ENCODE data around the gene GRK1. TPM values are rescaled to one million over a fixed set of nuclear protein-coding genes. Genes with fewer than 3 reads are reported as not detected.

GRK1 gene
- total and polyA plus RNA-seq, 2 of the 4 experiments (the other 2 are of a cell fraction): not detected

GRCh38 chr13:113654175-113654560, 12.9 kb upstream of the GRK1 start (continued):
- no peak for TF ChIP-seq FOS (IDR thresholded peaks at IDR 0.05; ENCODE audit: low read depth, low read length)
- no peak for TF ChIP-seq MXI1 (IDR thresholded peaks at IDR 0.05; ENCODE audit: borderline replicate concordance, low read depth, low read length)
- no peak for TF ChIP-seq BHLHE40 (IDR thresholded peaks at IDR 0.05; ENCODE audit: low read depth, low read length)
- TF ChIP-seq CEBPB (IDR thresholded peaks at IDR 0.05; ENCODE audit: low read depth, low read length): no peak

- no peak overlapping the region for H3K14ac ChIP-seq (replicated peaks; ENCODE audit: low read depth, low read length)
- H2BK5ac ChIP-seq (ENCODE audit: low read depth, low read length, poor library complexity, severe bottlenecking): no peak overlapping the region
- no peak overlapping the region for H4K91ac ChIP-seq (ENCODE audit: insufficient read depth, low read depth, low read length)
- no peak overlapping the region for H4K8ac ChIP-seq (ENCODE audit: low read depth in 2 of 2, low read length in 2 of 2)
- H2AK9ac ChIP-seq (replicated peaks; ENCODE audit: low read depth, low read length, poor library complexity): no peak overlapping the region
- no peak overlapping the region for H3K4ac ChIP-seq (ENCODE audit: low read depth, low read length)
- WGBS, 2 experiments (ENCODE audit: extremely low coverage in 2 of 2, insufficient read length in 1 of 2): 90% methylated on average over 14 of the region's 39 CpGs; no CpG with 5 or more reads in 1 of the 2 experiments
- intact Hi-C loops (cut with micrococcal nuclease) (no loop called here), in situ Hi-C loops (cut with MboI; ENCODE audit: low sequenced_read_pairs) (no loop called here), dilution Hi-C loops (cut with HindIII; ENCODE audit: low sequenced_read_pairs, unreplicated experiment) (no loop called here)
- no peak for ATAC-seq (ENCODE audit: low read depth)
- no TSS peak for BruUV-seq (replicated peaks)
- H3K56ac ChIP-seq (ENCODE audit: extremely low read depth, insufficient read depth, low read length): no peak overlapping the region
- no peak overlapping the region for H2BK120ac ChIP-seq (ENCODE audit: low read depth, low read length)
- no peaks in the 10 kb centered on the region for H3K9me3 ChIP-seq (ENCODE audit: control insufficient read depth, insufficient read depth, low read length)
- H3K9me1 ChIP-seq (ENCODE audit: insufficient read depth, low read length): no peaks in the 10 kb centered on the region
- H3K4me1 ChIP-seq (ENCODE audit: control insufficient read depth, insufficient read depth, low read length): peaks cover 2% of the 10 kb centered on the region; the same call in 1 of the 2 replicates
- no peaks in the 10 kb centered on the region; the same call in 1 of the 2 replicates for H4K20me1 ChIP-seq (ENCODE audit: insufficient read depth, low read length)
- no peak overlapping the region for H4K5ac ChIP-seq (ENCODE audit: low read depth, low read length)
- H3K36me3 ChIP-seq (ENCODE audit: control insufficient read depth, insufficient read depth, low read length): no peaks in the 10 kb centered on the region
- CTCF ChIA-PET: no interaction called here
- H3K4me2 ChIP-seq (ENCODE audit: low read depth, low read length): no peak overlapping the region
- H2AK5ac ChIP-seq (ENCODE audit: low read depth, low read length): no peak overlapping the region
- POLR2A ChIA-PET (ENCODE audit: unreplicated experiment): no interaction called here
- DNase-seq: no peak
- H3K27ac ChIP-seq (ENCODE audit: insufficient read depth, low read length): no peak overlapping the region
- peak overlapping the region; percentile 41 for H2AFZ ChIP-seq (replicated peaks; ENCODE audit: low read length, poor library complexity)
- H2BK15ac ChIP-seq (ENCODE audit: low read depth, low read length): no peak overlapping the region
- no peak overlapping the region for H3K23ac ChIP-seq (ENCODE audit: low read depth, low read length)
- TF ChIP-seq CTCF (conservative IDR thresholded peaks at IDR 0.05; ENCODE audit: low read depth, low read length): no peak
- no peak for TF ChIP-seq CEBPB (IDR thresholded peaks at IDR 0.05; ENCODE audit: low read depth, low read length)
- no peak for TF ChIP-seq RAD21 (IDR thresholded peaks at IDR 0.05; ENCODE audit: low read length)
- TF ChIP-seq POLR2A (IDR thresholded peaks at IDR 0.05; ENCODE audit: low read depth, low read length): no peak
- no peak for TF ChIP-seq MXI1 (IDR thresholded peaks at IDR 0.05; ENCODE audit: borderline replicate concordance, low read depth, low read length)
- no peak for TF ChIP-seq BHLHE40 (IDR thresholded peaks at IDR 0.05; ENCODE audit: low read depth, low read length)
- no peak for TF ChIP-seq FOS (IDR thresholded peaks at IDR 0.05; ENCODE audit: low read depth, low read length)
- no peak for TF ChIP-seq NFE2L2 (IDR thresholded peaks at IDR 0.05; ENCODE audit: low read depth, low read length)
- TF ChIP-seq USF2 (IDR thresholded peaks at IDR 0.05; ENCODE audit: low read depth, low read length): no peak
- TF ChIP-seq CHD1 (IDR thresholded peaks at IDR 0.05; ENCODE audit: low read depth, low read length): no peak
- no peak for TF ChIP-seq SMC3 (IDR thresholded peaks at IDR 0.05; ENCODE audit: low read depth, low read length)
- TF ChIP-seq MAFK (IDR thresholded peaks at IDR 0.05; ENCODE audit: low read depth, low read length): no peak
- TF ChIP-seq RCOR1 (IDR thresholded peaks at IDR 0.05; ENCODE audit: insufficient replicate concordance, low read length): no peak
- no peak for TF ChIP-seq MAZ (IDR thresholded peaks at IDR 0.05; ENCODE audit: borderline replicate concordance, low read depth, low read length)
- no peak overlapping the region for H2BK20ac ChIP-seq (ENCODE audit: low read depth, low read length)
- no peak overlapping the region for H3K18ac ChIP-seq (ENCODE audit: low read depth, low read length)
- H3K27me3 ChIP-seq (ENCODE audit: control insufficient read depth, insufficient read depth, low read length): peaks cover 3% of the 10 kb centered on the region; the same call in 1 of the 2 replicates
- no peak overlapping the region for H3K9ac ChIP-seq (ENCODE audit: low read depth, low read length)
- no peaks in the 10 kb centered on the region for H3K79me1 ChIP-seq (ENCODE audit: low read depth in 1 of 2, low read length in 2 of 2)
- no peak overlapping the region for H3K4me3 ChIP-seq (ENCODE audit: insufficient read depth, low read depth, low read length)
These were observed 12.3 kb upstream of the GRK1 start for GRCh38 chr13:113654591-113655345.

Measured in IMR-90 (cell line).